H1 (cell line): ENCODE results near the gene IL17RD. TPM values are rescaled to one million over a fixed set of nuclear protein-coding genes. Genes with fewer than 3 reads are reported as not detected.

Experiments used
- ASH2L ChIP-seq: fragments of 200-600, 300-600 bp; sonication (generic); IDR thresholded peaks from one replicate; pipeline ENCODE4 v1.7.1; 2017; ENCODE audit warnings: low read length
- CBX5 ChIP-seq: fragments of 300-800, 300-1000 bp; sonication (generic); IDR thresholded peaks from 2 replicates; pipeline ENCODE4 v1.7.1; 2016; ENCODE audit warnings: antibody characterized with exemption, low read length, low read depth
- CHD2 ChIP-seq: IDR thresholded peaks from 2 replicates; pipeline ENCODE4 v1.6.1; 2012; ENCODE audit warnings: low read length, improper control_type of control experiment
- HDAC6 ChIP-seq: IDR thresholded peaks from one replicate; pipeline ENCODE4 v1.7.1; 2012; ENCODE audit warnings: low read depth, mild to moderate bottlenecking, inconsistent platforms, low read length, moderate library complexity
- KDM5A ChIP-seq: fragments of 200-600 bp; IDR thresholded peaks from 2 replicates; pipeline ENCODE4 v1.7.1; 2012; ENCODE audit warnings: mild to moderate bottlenecking, low read length, inconsistent platforms, mixed read lengths
- NRF1 ChIP-seq: IDR thresholded peaks from 2 replicates; pipeline ENCODE4 v1.6.1; 2011; ENCODE audit warnings: mild to moderate bottlenecking, low read depth, low read length, improper control_type of control experiment
- POLR2A ChIP-seq, 2 experiments: IDR thresholded peaks; 1 replicate in 1 of 2; 2 replicates in 1 of 2; pipeline ENCODE4 v1.6.1; 2011; ENCODE audit warnings: low read depth in 2 of 2, low read length in 2 of 2, mild to moderate bottlenecking in 2 of 2; ENCODE audit errors: control extremely low read depth in 1 of 2
- SP1 ChIP-seq: IDR thresholded peaks from 2 replicates; pipeline ENCODE4 v1.6.1; 2011; ENCODE audit warnings: low read depth, low read length
- TCF12 ChIP-seq: IDR thresholded peaks from 2 replicates; pipeline ENCODE4 v1.6.1; 2011; ENCODE audit warnings: low read depth, mild to moderate bottlenecking, low read length
- polyA plus RNA-seq, 7 experiments: library from polyadenylated mRNA; depleted of rRNA in 3 of 7; stranded (reverse) in 5 of 7; unstranded in 2 of 7; fragments of >200 nt in 5 of 7; fragments of 200-250 nt in 2 of 7; gene quantifications; 1 replicate in 5 of 7; 2 replicates in 1 of 7; 4 replicates in 1 of 7; pipeline versions ENCODE4 v1.2.1 to v1.2.3, GENCODE V29; 2011 to 2013; ENCODE audit warnings: missing spikeins in 2 of 7, mixed read lengths in 2 of 7
- total RNA-seq: library from RNA; stranded (reverse); fragmentation: NEBNext Ultra II Directional; extraction: Animal tissue kit (Norgen Biotek cat#: 25700); gene quantifications from 2 replicates; pipeline ENCODE4 v1.2.1, GENCODE V29; 2021
- TF ChIP-seq, protein P1 (sequence below): IDR thresholded peaks from 2 replicates; pipeline ENCODE4 v1.6.1; 2012; ENCODE audit warnings: inconsistent platforms
- TF ChIP-seq, protein P2 (sequence below): IDR thresholded peaks from 2 replicates; pipeline ENCODE4 v1.6.1; 2012; ENCODE audit warnings: inconsistent platforms

IL17RD gene
- total and polyA plus RNA-seq, 2 of the 8 experiments (the other 6 are each of a cell fraction or from before 2014, with no cell fraction given) = 10.9 to 48.9 TPM

- TF ChIP-seq CBX5 = no peak
- TF ChIP-seq HDAC6 = no peak
- TF ChIP-seq, protein P1, sequence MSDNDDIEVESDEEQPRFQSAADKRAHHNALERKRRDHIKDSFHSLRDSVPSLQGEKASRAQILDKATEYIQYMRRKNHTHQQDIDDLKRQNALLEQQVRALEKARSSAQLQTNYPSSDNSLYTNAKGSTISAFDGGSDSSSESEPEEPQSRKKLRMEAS = peak; percentile 61; the same call in 1 of the 2 replicates
- TF ChIP-seq CHD2 = no peak
- no peak for TF ChIP-seq NRF1
- no peak for TF ChIP-seq KDM5A
- TF ChIP-seq POLR2A (IDR thresholded peaks at IDR 0.05; ENCODE audit: control extremely low read depth in 1 of 2, low read depth in 2 of 2, low read length in 2 of 2) = no peak
- no peak for TF ChIP-seq ASH2L
- TF ChIP-seq, protein P2, sequence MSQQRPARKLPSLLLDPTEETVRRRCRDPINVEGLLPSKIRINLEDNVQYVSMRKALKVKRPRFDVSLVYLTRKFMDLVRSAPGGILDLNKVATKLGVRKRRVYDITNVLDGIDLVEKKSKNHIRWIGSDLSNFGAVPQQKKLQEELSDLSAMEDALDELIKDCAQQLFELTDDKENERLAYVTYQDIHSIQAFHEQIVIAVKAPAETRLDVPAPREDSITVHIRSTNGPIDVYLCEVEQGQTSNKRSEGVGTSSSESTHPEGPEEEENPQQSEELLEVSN = peak; percentile 57
- TF ChIP-seq TCF12 = 0 out of 2 replicates have a peak, but pooled peaks have one; percentile 62
- no peak for TF ChIP-seq SP1
Measured at GRCh38 chr3:57142411-57142723, 22.8 kb downstream of the IL17RD start (continued).
